WTC11 (cell line): ENCODE measurements around the gene CERCAM. TPM values are rescaled to one million over a fixed set of nuclear protein-coding genes. Genes with fewer than 3 reads are reported as not detected.

Experiments
- ATAC-seq: fragments of 200-7000 bp; cut with Tn5 transposase; 2 replicates; pipeline ENCODE4 v1.10.0; 2021; ENCODE audit warnings: mild to moderate bottlenecking, moderate library complexity
- CTCF ChIA-PET: fragments of 300-600 bp; sonication (Branson Sonifier 250); formaldehyde crosslinking; loops from one replicate; lab custom pipeline; 2021; ENCODE audit warnings: antibody characterized with exemption; lab: Charles Lee
- POLR2A ChIA-PET: fragments of 350-600 bp; sonication (Branson Sonifier 250); formaldehyde crosslinking; loops from one replicate; lab custom pipeline; 2021; ENCODE audit warnings: antibody characterized with exemption; lab: Charles Lee
- DNase-seq: peaks from one replicate; pipeline ENCODE4 v3.0.0; 2021; ENCODE audit warnings: low spot score
- H3K27ac Mint-ChIP-seq: 2 replicates; pipeline ENCODE4 v1.8.0; 2021; ENCODE audit warnings: mixed read lengths
- H3K27me3 Mint-ChIP-seq: 2 replicates; pipeline ENCODE4 v1.8.0; 2021; ENCODE audit warnings: low read depth, mild to moderate bottlenecking, moderate library complexity, mixed read lengths
- H3K36me3 Mint-ChIP-seq: 2 replicates; pipeline ENCODE4 v1.8.0; 2021; ENCODE audit warnings: mixed read lengths
- H3K4me1 Mint-ChIP-seq: 2 replicates; pipeline ENCODE4 v1.8.0; 2022; ENCODE audit warnings: mixed read lengths
- H3K4me3 Mint-ChIP-seq: 2 replicates; pipeline ENCODE4 v1.8.0; 2021; ENCODE audit warnings: mild to moderate bottlenecking, moderate library complexity, mixed read lengths
- H3K9me3 Mint-ChIP-seq: 2 replicates; pipeline ENCODE4 v1.8.0; 2021; ENCODE audit warnings: mixed read lengths
- ARID4B ChIP-seq: sonication (generic); formaldehyde crosslinking; IDR thresholded peaks from 2 replicates; pipeline ENCODE4 v1.8.0; 2023; ENCODE audit warnings: missing genetic modification reagents, mild to moderate bottlenecking, borderline replicate concordance
- CDX4 ChIP-seq: fragments of 250-450 bp; sonication (Bioruptor Pico); IDR thresholded peaks from 2 replicates; pipeline ENCODE4 v1.9.0; 2021; ENCODE audit warnings: moderate library complexity, mild to moderate bottlenecking, inconsistent platforms, borderline replicate concordance
- CREM ChIP-seq: sonication (generic); formaldehyde crosslinking; IDR thresholded peaks from 2 replicates; pipeline ENCODE4 v1.8.1; 2022; ENCODE audit warnings: mild to moderate bottlenecking, missing genetic modification reagents, moderate library complexity
- CTCF ChIP-seq: fragments of 200-600 bp; IDR thresholded peaks from 2 replicates; pipeline ENCODE4 v1.8.0; 2022; ENCODE audit warnings: antibody characterized with exemption
- ELF4 ChIP-seq: sonication (generic); formaldehyde crosslinking; IDR thresholded peaks from 2 replicates; pipeline ENCODE4 v1.8.1; 2022; ENCODE audit warnings: low read depth, mild to moderate bottlenecking, moderate library complexity, missing genetic modification reagents
- GABPB1 ChIP-seq: sonication (generic); formaldehyde crosslinking; IDR thresholded peaks from 2 replicates; pipeline ENCODE4 v1.8.1; 2023; ENCODE audit warnings: mild to moderate bottlenecking, missing genetic modification reagents
- HMGA2 ChIP-seq: fragments of 250-450 bp; sonication (Bioruptor Pico); IDR thresholded peaks from 2 replicates; pipeline ENCODE4 v1.4.0; 2021; ENCODE audit warnings: mild to moderate bottlenecking, moderate library complexity
- IRF1 ChIP-seq: sonication (generic); formaldehyde crosslinking; IDR thresholded peaks from 2 replicates; pipeline ENCODE4 v1.8.0; 2023; ENCODE audit warnings: missing genetic modification reagents
- NR3C1 ChIP-seq: sonication (generic); formaldehyde crosslinking; conservative IDR thresholded peaks from 2 replicates; pipeline ENCODE4 v1.8.1; 2023; ENCODE audit warnings: low read depth, mild to moderate bottlenecking, missing genetic modification reagents
- RELA ChIP-seq: sonication (generic); formaldehyde crosslinking; IDR thresholded peaks from 2 replicates; pipeline ENCODE4 v1.8.1; 2022; ENCODE audit warnings: missing genetic modification reagents, mild to moderate bottlenecking, borderline replicate concordance
- RORB ChIP-seq: fragments of 250-450 bp; sonication (Bioruptor Pico); IDR thresholded peaks from 2 replicates; pipeline ENCODE4 v1.9.0; 2021; ENCODE audit warnings: mild to moderate bottlenecking
- SMAD4 ChIP-seq: sonication (generic); formaldehyde crosslinking; IDR thresholded peaks from 2 replicates; pipeline ENCODE4 v1.8.0; 2022; ENCODE audit warnings: mild to moderate bottlenecking, missing genetic modification reagents
- TCF7 ChIP-seq: sonication (generic); formaldehyde crosslinking; IDR thresholded peaks from 2 replicates; pipeline ENCODE4 v1.8.0; 2022; ENCODE audit warnings: mild to moderate bottlenecking, low read depth, missing genetic modification reagents, moderate library complexity
- TP53 ChIP-seq: sonication (generic); formaldehyde crosslinking; IDR thresholded peaks from 2 replicates; pipeline ENCODE4 v1.8.1; 2023; ENCODE audit warnings: mild to moderate bottlenecking, missing genetic modification reagents
- USF1 ChIP-seq: sonication (generic); formaldehyde crosslinking; IDR thresholded peaks from 2 replicates; pipeline ENCODE4 v1.8.0; 2022; ENCODE audit warnings: mild to moderate bottlenecking, missing genetic modification reagents
- ZBTB21 ChIP-seq: sonication (generic); formaldehyde crosslinking; IDR thresholded peaks from 2 replicates; pipeline ENCODE4 v1.8.1; 2023; ENCODE audit warnings: mild to moderate bottlenecking, missing genetic modification reagents, borderline replicate concordance
- ZNF281 ChIP-seq: sonication (generic); formaldehyde crosslinking; IDR thresholded peaks from 2 replicates; pipeline ENCODE4 v1.8.0; 2023; ENCODE audit warnings: mild to moderate bottlenecking, missing genetic modification reagents
- ZNF532 ChIP-seq: fragments of 250-450 bp; sonication (Bioruptor Pico); IDR thresholded peaks from 2 replicates; pipeline ENCODE4 v1.9.0; 2021; ENCODE audit warnings: mild to moderate bottlenecking, borderline replicate concordance
- ZSCAN18 ChIP-seq: fragments of 250-450 bp; sonication (Bioruptor Pico); IDR thresholded peaks from 2 replicates; pipeline ENCODE4 v2.1.2; 2022; ENCODE audit warnings: mild to moderate bottlenecking, moderate library complexity
- total RNA-seq: library from RNA; stranded (reverse); gene quantifications from 3 replicates; pipeline ENCODE4 v1.2.3, GENCODE V29; 2021

The CERCAM gene
- total RNA-seq, 1 experiment from 2014 or later = 15.2 TPM

GRCh38 chr9:128431207-128431606 is 10.6 kb downstream of the CERCAM start (continued):
- TF ChIP-seq SMAD4 (CRISPR knock-in tag) = no peak
- no peak for TF ChIP-seq TCF7 (CRISPR knock-in tag)
- no peak for TF ChIP-seq GABPB1 (CRISPR knock-in tag)
- no peak for TF ChIP-seq ELF4 (CRISPR knock-in tag)
- no peak for TF ChIP-seq IRF1
- no peak for TF ChIP-seq CDX4 (CRISPR knock-in tag)
- TF ChIP-seq ZSCAN18 (CRISPR knock-in tag) = no peak
- TF ChIP-seq ARID4B (CRISPR knock-in tag) = no peak
- no peak for TF ChIP-seq USF1 (CRISPR knock-in tag)
- TF ChIP-seq CTCF = no peak
- no peak for TF ChIP-seq ZNF281 (CRISPR knock-in tag)
- TF ChIP-seq, all 79 proteins: peak for 0

- Mint-ChIP-seq H3K4me3 (no peak overlapping the region), H3K9me3 (no peaks in the 10 kb centered on the region), H3K4me1 (peaks cover 7% of the 10 kb centered on the region), H3K27me3 (no peaks in the 10 kb centered on the region), H3K27ac (no peak overlapping the region), H3K36me3 (no peaks in the 10 kb centered on the region)
- TF ChIP-seq CREM (CRISPR knock-in tag) = no peak
- no peak for TF ChIP-seq HMGA2
- TF ChIP-seq TCF7 (CRISPR knock-in tag) = no peak
- TF ChIP-seq ZBTB21 = no peak
- no peak for TF ChIP-seq RORB (CRISPR knock-in tag)
- TF ChIP-seq ZNF532 (CRISPR knock-in tag) = no peak
- no peak for TF ChIP-seq NR3C1
- no peak for TF ChIP-seq TP53 (CRISPR knock-in tag)
- no peak for TF ChIP-seq RELA
- TF ChIP-seq ELF4 (CRISPR knock-in tag) = no peak
- no peak for DNase-seq
- ChIA-PET CTCF (interaction anchor here (2.2 to 2.8 kb wide), 2 partner anchors 14 kb away, joined by 15 to 17 read pairs; partner anchors contain the start of gene CERCAM), POLR2A (interaction anchor here (0.8 kb wide), 1 partner anchor 25 kb away, joined by 3 read pairs; no protein-coding TSS in a partner anchor)
- no peak for ATAC-seq
Measured at GRCh38 chr9:128434340-128434739, 13.7 kb downstream of the CERCAM start.
